Measurements from ENCODE around the gene PSORS1C1.
"Not testable (repeated sequence)": the region's sequence is repeated elsewhere in the genome, so short reads cannot be mapped to it uniquely, and the experiment has no call there.

GRCh38 chr6:31185695-31186051, 71.1 kb downstream of the PSORS1C1 start:
- TF ChIP-seq, protein P1, sequence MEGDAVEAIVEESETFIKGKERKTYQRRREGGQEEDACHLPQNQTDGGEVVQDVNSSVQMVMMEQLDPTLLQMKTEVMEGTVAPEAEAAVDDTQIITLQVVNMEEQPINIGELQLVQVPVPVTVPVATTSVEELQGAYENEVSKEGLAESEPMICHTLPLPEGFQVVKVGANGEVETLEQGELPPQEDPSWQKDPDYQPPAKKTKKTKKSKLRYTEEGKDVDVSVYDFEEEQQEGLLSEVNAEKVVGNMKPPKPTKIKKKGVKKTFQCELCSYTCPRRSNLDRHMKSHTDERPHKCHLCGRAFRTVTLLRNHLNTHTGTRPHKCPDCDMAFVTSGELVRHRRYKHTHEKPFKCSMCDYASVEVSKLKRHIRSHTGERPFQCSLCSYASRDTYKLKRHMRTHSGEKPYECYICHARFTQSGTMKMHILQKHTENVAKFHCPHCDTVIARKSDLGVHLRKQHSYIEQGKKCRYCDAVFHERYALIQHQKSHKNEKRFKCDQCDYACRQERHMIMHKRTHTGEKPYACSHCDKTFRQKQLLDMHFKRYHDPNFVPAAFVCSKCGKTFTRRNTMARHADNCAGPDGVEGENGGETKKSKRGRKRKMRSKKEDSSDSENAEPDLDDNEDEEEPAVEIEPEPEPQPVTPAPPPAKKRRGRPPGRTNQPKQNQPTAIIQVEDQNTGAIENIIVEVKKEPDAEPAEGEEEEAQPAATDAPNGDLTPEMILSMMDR (IDR thresholded peaks at IDR 0.05; ENCODE audit: insufficient read depth, low read length): not testable (repeated sequence)
- TF ChIP-seq POLR2AphosphoS5 (IDR thresholded peaks at IDR 0.05; ENCODE audit: low read depth); SPI1 (IDR thresholded peaks at IDR 0.05; ENCODE audit: borderline replicate concordance, low read depth); REST (IDR thresholded peaks at IDR 0.05; ENCODE audit: insufficient replicate concordance, low read depth): not testable (repeated sequence)

Data from HL-60 (cell line).